ENCODE measurements around the gene SSH2. TPM values are rescaled to one million over a fixed set of nuclear protein-coding genes. Genes with fewer than 3 reads are reported as not detected.

The SSH2 gene
- total and polyA plus RNA-seq, 2 experiments from 2014 or later, result 9.9 to 12.7 TPM

GRCh38 chr17:29764748-29765147 lies 165.3 kb downstream of the SSH2 start:
- WGBS (ENCODE audit: low lambda C conversion rate, missing lambda C conversion rate), result 94% methylated on average over 1 of the region's 1 CpG

GRCh38 chr17:29764217-29764616 lies 165.8 kb downstream of the SSH2 start:
- H3K9me2 ChIP-seq (replicated peaks; ENCODE audit: insufficient read depth), result no peaks in the 10 kb centered on the region
- H3K4me1 ChIP-seq (ENCODE audit: insufficient read depth), result no peaks in the 10 kb centered on the region
- H3K79me2 ChIP-seq, result no peaks in the 10 kb centered on the region
- WGBS (ENCODE audit: low lambda C conversion rate, missing lambda C conversion rate), result 84% methylated on average over 2 of the region's 2 CpGs
- H2AFZ ChIP-seq, result no peak overlapping the region
- H3K4me2 ChIP-seq, result no peak overlapping the region
- no peak for TF ChIP-seq EZH2 (IDR thresholded peaks at IDR 0.05; ENCODE audit: borderline replicate concordance)
- no peak for TF ChIP-seq CTCF (IDR thresholded peaks at IDR 0.05; ENCODE audit: poor library complexity)
- TF ChIP-seq EZH2phosphoT487 (IDR thresholded peaks at IDR 0.05; ENCODE audit: low read depth, severe bottlenecking, unreplicated experiment), result no peak
- no peak overlapping the region for H3K27ac ChIP-seq
- DNase-seq (ENCODE audit: low spot score), result no peak
- H3K9me3 ChIP-seq (ENCODE audit: low read depth), result no peaks in the 10 kb centered on the region
- H3K36me3 ChIP-seq (replicated peaks; ENCODE audit: insufficient read depth, low read depth), result no peaks in the 10 kb centered on the region
- H3K27me3 ChIP-seq, result no peaks in the 10 kb centered on the region
- H3K4me3 ChIP-seq, result no peak overlapping the region
- no peaks in the 10 kb centered on the region for H4K20me1 ChIP-seq (ENCODE audit: insufficient read depth, poor library complexity, severe bottlenecking)

More at GRCh38 chr17:29764748-29765147, 165.3 kb downstream of the SSH2 start:
- DNase-seq (ENCODE audit: low spot score), result no peak
- H3K4me3 ChIP-seq, result no peak overlapping the region
- H3K4me2 ChIP-seq, result no peak overlapping the region
- TF ChIP-seq EZH2 (IDR thresholded peaks at IDR 0.05; ENCODE audit: borderline replicate concordance), result no peak
- no peak for TF ChIP-seq CTCF (IDR thresholded peaks at IDR 0.05; ENCODE audit: poor library complexity)
- TF ChIP-seq EZH2phosphoT487 (IDR thresholded peaks at IDR 0.05; ENCODE audit: low read depth, severe bottlenecking, unreplicated experiment), result no peak
- H3K36me3 ChIP-seq (replicated peaks; ENCODE audit: insufficient read depth, low read depth), result no peaks in the 10 kb centered on the region
- H4K20me1 ChIP-seq (ENCODE audit: insufficient read depth, poor library complexity, severe bottlenecking), result no peaks in the 10 kb centered on the region
- no peaks in the 10 kb centered on the region for H3K4me1 ChIP-seq (ENCODE audit: insufficient read depth)
- H2AFZ ChIP-seq, result no peak overlapping the region
- no peaks in the 10 kb centered on the region for H3K9me3 ChIP-seq (ENCODE audit: low read depth)
- H3K27me3 ChIP-seq, result no peaks in the 10 kb centered on the region
- no peaks in the 10 kb centered on the region for H3K9me2 ChIP-seq (replicated peaks; ENCODE audit: insufficient read depth)
- H3K79me2 ChIP-seq, result no peaks in the 10 kb centered on the region
- H3K27ac ChIP-seq, result no peak overlapping the region

- TF ChIP-seq EZH2phosphoT487 (IDR thresholded peaks at IDR 0.05; ENCODE audit: low read depth, severe bottlenecking, unreplicated experiment), result no peak
- no peak for TF ChIP-seq EZH2 (IDR thresholded peaks at IDR 0.05; ENCODE audit: borderline replicate concordance)
- TF ChIP-seq CTCF (IDR thresholded peaks at IDR 0.05; ENCODE audit: poor library complexity), result no peak
- no peaks in the 10 kb centered on the region for H3K79me2 ChIP-seq
- no peak for DNase-seq (ENCODE audit: low spot score)
- no peak overlapping the region for H2AFZ ChIP-seq
- H3K4me2 ChIP-seq, result no peak overlapping the region
- H3K4me3 ChIP-seq, result no peak overlapping the region
- no peaks in the 10 kb centered on the region for H4K20me1 ChIP-seq (ENCODE audit: insufficient read depth, poor library complexity, severe bottlenecking)
- no peaks in the 10 kb centered on the region for H3K27me3 ChIP-seq
- H3K9me3 ChIP-seq (ENCODE audit: low read depth), result no peaks in the 10 kb centered on the region
- H3K9me2 ChIP-seq (replicated peaks; ENCODE audit: insufficient read depth), result no peaks in the 10 kb centered on the region
- H3K27ac ChIP-seq, result no peak overlapping the region
- H3K4me1 ChIP-seq (ENCODE audit: insufficient read depth), result no peaks in the 10 kb centered on the region
- no peaks in the 10 kb centered on the region for H3K36me3 ChIP-seq (replicated peaks; ENCODE audit: insufficient read depth, low read depth)
- WGBS (ENCODE audit: low lambda C conversion rate, missing lambda C conversion rate), result 82% methylated on average over 3 of the region's 3 CpGs
These were observed 166.8 kb downstream of the SSH2 start for GRCh38 chr17:29763273-29763672.
